HG03135 (cell line): ENCODE measurements around the gene ENOX1.
"Not testable (repeated sequence)": the region's sequence is repeated elsewhere in the genome, so short reads cannot be mapped to it uniquely, and the experiment has no call there.

ENCODE experiments used
- ATAC-seq: cut with Tn5 transposase; IDR thresholded peaks from one replicate; pipeline ENCODE4 v1.9.1; 2021; ENCODE audit warnings: mild to moderate bottlenecking, moderate library complexity; ENCODE audit not compliant: unreplicated experiment

ENOX1 gene

DNA sequence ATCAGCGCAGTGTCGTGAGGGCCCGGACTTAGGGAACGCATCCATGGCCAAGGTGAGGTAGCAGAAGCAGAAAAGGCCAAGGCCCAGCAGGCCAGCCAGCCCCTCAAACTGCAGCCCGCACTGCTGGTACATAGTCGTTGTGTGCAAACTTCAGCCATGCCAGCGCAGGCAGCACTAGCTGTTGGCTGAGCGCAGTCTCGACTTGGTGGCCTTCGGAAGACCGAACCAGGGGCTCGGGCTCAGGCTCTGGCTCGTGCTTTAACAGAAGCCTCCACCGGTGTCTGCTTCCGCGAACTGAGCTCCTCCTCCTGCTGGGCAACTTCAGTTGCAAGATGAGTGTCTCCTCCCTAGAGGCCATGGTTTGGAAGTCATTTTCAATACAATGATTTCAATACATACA is 605.9 kb downstream of the ENOX1 start:
- no peak for ATAC-seq

DNA sequence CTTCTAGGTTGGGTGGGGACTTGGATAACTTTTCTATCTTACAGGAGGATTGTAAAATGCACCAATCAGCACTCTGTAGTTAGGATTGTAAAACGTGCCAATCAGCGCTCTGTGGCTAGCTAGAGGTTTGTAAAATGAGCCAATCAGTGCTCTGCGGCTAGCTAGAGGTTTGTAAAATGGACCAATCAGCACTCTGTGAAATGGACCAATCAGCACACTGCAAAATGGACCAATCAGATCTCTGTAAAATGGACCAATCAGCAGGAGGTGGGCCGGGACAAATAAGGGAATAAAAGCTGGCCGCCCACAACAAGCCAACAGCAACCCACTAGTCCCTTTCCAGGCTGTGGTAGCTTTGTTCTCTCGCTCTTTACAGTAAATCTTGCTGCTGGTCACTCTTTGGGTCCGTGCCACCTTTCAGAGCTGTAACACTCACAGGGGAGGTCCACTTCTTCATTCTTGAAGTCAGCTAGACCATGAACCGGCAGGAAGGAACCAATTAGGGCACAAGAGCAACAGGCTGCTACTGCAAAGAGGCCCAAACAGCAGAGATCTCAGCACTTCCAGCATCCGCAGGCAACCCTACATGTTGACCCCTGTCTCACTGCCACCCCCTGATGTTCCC is 606.6 kb downstream of the ENOX1 start:
- no peak for ATAC-seq

DNA sequence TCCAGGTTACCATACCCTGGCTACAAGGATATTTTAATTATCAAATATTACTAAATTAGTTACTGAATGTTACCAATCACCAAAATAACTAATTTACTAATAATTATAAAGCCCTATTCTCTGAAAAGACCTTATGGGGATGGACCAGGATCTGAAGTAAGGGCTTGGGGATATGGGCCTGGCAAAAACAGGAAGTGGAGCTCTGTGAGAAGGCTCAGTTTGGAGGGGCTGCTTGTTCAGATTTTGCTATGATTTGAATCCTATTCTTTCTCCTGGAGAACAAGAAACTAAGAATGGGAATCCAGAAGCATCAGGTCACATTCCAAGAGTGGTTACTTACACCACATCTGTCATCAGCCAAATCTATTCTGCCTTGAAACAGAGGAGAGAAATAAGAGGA is 615.3 kb downstream of the ENOX1 start:
- no peak for ATAC-seq

DNA sequence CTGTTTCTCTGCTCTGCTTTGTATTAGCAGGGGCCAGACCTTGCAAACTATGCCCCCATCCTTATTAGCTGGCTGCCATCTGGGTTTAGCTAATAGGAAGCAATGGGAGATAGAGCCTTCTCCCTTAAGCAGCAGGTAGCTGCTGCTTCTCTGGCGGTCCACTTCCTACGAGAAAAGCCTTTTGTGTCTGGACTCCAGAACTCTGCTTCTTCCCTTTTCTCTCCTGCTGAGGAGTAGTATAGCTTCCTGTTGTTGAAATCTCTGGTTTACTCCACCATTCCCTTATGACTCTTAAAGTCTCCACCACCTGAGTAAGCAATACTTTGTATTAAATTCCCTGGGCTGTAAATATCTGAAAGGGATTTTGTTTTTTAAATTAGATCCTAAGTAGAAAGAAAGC is 616.3 kb downstream of the ENOX1 start:
- ATAC-seq, result no peak

DNA sequence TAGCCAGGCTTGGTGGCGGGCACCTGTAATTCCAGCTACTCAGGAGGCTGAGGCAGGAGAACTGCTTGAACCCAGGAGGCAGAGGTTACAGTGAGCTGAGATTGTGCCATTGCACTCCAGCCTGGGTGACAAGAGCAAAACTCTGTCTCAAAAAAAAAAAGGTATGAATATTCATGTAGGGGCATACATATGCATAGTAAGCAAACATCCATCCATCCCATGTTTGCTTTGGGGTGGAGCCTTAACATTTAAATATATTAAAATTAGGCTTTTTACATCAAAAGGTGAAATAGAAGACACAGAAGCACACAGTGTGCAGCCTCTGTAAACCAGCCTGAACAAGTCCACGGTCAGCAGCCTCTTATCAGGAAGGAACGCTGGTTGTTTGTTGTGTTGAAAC is 618.3 kb downstream of the ENOX1 start:
- not testable (repeated sequence) for ATAC-seq

DNA sequence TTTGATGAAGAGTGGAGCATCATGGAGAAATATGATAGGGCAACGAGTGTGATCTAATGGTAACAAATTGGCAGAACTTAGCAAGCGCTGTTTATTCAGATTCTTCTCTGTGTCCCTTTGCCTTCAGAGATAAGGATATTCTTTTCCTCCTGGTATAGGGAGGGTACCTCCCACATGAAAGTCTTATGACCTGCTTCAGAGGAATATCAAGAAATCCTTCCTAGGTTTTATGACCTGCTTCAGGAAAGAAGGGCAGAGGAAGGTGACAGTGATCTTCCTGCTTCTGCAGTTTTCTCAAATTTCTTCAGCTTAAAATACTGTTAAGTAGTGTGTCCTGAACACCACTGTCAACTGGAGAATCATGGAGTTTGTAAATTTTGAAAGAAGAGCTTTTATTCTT is 619.0 kb downstream of the ENOX1 start:
- ATAC-seq, result no peak

DNA sequence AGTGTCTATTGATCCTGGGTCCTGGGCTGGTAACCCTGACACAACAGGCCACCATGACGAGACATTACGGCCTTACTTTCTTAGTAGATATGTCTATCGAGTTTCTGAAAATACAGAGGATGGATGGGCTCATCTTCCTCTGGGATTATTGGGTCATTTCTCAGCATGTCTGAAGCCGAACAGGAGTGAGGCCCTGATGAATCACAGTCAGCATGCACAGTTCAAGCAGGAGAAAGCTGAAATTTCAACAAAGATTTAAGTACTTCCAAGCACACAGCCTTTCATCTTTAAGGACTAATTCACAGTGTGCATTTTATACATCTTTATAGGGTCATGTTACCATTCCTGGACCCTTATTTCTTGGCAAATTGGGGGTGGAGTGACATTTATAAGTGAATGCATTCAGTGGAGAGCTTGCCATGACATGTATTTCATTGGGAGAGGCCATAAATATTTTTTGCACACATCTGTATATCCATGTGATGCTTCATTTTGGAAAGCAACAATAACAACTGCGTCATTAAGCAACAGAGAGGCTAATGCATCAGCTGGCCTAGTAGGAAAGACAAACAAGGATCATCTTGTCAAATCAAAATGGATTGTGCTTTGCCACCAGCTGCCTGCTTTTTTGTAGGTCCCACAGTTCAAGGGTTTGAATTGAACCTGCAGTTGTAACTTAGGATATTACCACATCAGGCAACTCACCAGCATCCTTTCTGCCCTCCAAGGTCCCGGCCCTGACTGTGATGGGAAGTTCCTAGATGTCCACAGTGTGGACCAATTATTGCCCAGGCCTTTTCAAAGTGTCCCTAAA is 619.9 kb downstream of the ENOX1 start:
- ATAC-seq, result no peak
